ENCODE data around the gene CHRNE.

The CHRNE gene

DNA sequence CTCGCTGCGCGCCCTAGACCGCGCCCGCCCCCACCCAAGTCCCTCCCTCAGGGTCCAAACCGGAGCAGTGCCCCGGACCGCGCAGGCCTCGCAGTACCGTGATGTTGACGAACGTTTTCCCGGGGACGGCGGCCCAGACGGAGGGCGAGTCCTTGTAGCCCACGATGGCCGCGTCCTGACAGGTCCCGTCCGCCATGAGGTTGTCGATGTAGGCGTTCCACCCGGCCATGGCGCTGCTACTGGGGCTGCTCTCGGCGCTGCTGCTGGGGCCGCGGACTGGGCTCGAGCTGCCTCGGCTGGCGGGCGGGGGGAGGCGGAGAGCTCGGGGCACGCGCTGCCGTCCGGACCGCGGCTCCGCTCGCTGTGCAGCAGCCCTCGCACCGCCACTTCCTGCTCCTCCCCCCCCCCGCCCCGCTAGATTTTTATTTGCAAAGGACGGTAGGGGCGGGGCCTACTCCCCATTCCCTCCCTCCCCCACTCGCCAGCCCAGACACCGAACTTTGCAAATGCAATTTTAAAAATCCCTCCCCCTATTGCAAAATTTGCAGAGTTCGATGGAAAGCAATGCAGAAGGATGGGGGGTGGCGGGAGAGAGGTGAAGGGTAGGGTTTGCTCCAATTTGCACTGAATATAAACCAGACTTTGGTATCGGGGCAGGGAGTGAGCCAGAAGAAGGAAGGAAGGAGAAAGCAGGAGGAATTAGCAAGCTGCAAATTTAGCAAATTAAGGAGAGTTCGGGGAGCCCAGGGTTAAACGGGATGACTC, 45.5 kb upstream of the CHRNE start, which contains the start of gene PFN1:
Gene PFN1, minus strand, starts transcription at position 365 of the 765 bp plus-strand sequence. Its CDS starts 136 bp downstream, at position 229.
- TF ChIP-seq, protein P1, sequence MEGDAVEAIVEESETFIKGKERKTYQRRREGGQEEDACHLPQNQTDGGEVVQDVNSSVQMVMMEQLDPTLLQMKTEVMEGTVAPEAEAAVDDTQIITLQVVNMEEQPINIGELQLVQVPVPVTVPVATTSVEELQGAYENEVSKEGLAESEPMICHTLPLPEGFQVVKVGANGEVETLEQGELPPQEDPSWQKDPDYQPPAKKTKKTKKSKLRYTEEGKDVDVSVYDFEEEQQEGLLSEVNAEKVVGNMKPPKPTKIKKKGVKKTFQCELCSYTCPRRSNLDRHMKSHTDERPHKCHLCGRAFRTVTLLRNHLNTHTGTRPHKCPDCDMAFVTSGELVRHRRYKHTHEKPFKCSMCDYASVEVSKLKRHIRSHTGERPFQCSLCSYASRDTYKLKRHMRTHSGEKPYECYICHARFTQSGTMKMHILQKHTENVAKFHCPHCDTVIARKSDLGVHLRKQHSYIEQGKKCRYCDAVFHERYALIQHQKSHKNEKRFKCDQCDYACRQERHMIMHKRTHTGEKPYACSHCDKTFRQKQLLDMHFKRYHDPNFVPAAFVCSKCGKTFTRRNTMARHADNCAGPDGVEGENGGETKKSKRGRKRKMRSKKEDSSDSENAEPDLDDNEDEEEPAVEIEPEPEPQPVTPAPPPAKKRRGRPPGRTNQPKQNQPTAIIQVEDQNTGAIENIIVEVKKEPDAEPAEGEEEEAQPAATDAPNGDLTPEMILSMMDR (IDR thresholded peaks at IDR 0.05; ENCODE audit: insufficient read depth, low read depth, low read length, missing control alignments), result no peak
- peak; percentile 95 for DNase-seq (ENCODE audit: low read depth)
- peak within 1 kb of the TSS; percentile 77 for H3K4me3 ChIP-seq (ENCODE audit: low read length)

DNA sequence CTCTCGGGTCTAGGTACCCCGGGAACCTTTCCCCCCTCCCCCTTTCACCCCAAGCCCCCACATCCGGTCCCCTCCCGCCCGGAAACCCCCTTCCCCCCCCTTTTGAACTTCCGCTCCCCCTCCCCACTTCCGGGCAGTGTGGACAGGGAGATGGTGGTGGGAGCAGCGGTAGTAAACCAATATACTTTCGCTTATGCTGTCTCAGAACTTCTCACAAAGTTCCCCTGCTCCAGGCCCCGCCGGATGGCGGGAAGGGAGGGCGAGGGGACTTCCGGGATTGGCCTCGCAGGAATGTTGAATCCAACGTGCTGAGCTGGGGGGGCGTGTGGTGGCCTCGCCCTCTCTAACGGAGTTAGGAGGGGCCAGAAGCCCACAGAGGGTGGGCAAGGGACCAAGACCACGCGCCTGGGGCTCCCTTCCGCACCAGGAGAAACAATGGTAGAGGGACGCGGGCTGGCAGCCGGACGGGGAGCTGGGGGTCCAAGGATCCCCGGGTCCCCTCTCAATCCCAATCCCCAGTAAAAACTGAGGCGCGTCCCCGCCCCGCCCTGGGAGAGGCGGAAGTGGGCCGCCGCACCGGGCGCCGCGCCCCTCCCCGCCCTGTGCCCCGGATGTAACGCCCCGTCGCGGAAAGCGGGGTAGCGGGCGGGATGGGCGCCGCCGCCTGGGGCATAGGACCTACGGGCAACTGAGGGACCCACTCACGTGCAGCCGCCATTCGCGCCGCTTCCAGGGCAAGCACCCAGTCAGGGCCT, 44.7 kb upstream of the CHRNE start:
- H3K4me3 ChIP-seq (ENCODE audit: low read length), result peak overlapping the region; percentile 77
- TF ChIP-seq, protein P1 (IDR thresholded peaks at IDR 0.05; ENCODE audit: insufficient read depth, low read depth, low read length, missing control alignments), result no peak
- no peak for DNase-seq (ENCODE audit: low read depth)

DNA sequence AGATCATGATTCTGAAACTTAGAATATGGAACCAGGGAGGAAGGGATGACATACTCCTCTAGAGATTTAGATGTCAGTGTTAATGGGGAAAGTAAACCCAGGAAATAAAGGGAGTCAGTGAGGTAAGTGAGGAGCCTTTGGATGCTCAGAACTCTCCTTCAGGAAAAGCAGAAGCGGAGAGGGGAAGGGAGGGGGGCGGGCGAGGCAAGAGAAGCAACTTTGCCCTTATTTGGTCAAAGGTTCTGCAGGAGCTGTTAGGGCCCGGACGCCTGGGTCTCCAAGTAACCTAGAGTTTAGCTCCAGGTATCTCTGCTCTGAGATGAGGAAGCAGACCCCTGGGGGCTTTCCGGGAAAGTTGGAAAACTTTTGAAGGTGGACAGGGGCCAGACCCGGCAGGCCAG, 44.1 kb upstream of the CHRNE start:
- peak overlapping the region; percentile 77 for H3K4me3 ChIP-seq (ENCODE audit: low read length)
- no peak for DNase-seq (ENCODE audit: low read depth)
- TF ChIP-seq, protein P1 (IDR thresholded peaks at IDR 0.05; ENCODE audit: insufficient read depth, low read depth, low read length, missing control alignments), result no peak

DNA sequence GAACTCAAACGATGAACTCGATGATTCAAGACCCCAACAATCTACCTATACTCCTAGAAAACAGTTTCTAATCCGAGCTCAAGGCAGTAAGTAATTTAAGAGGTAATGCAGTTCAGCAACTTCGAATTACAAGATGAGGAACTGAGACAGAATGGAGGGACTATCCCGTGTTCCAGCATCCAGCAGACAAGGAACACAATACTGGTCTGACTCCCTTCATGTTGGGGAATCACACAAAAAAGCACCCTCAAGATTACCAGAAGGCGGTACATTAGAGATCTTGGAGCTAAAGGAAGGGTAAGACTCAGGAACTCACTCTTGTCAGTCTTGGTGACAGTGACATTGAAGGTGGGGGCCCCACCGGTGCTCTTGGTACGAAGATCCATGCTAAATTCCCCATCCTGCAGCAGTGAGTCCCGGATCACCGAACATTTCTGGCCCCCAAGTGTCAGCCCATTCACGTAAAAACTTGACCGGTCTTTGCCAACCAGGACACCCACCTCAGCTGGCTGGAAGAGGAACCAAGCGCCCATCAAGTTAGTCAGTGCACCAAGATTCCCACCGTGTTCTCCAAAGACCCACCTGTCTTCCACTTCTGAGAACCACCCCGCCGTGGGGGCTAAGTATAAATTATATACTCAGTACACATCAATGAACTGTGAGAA, 43.5 kb upstream of the CHRNE start:
- peak overlapping the region; percentile 77 for H3K4me3 ChIP-seq (ENCODE audit: low read length)
- TF ChIP-seq, protein P1 (IDR thresholded peaks at IDR 0.05; ENCODE audit: insufficient read depth, low read depth, low read length, missing control alignments), result no peak
- no peak for DNase-seq (ENCODE audit: low read depth)

DNA sequence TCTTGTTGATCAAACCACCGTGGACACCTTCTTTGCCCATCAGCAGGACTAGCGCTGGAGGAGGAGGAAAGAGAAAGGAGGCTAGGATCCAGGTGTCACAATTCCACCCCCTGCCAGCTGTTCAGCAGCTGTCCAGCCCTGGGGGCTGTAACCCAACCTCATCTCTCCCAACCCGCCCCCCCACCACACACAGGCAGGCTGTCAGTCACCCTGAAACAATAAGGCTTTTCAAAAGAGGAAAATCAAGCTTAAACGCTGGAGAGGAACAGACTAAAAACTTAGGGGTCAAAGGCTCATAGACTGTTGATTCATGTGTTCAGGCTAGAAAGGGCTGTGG, 43.0 kb upstream of the CHRNE start:
- peak overlapping the region; percentile 77 for H3K4me3 ChIP-seq (ENCODE audit: low read length)
- DNase-seq (ENCODE audit: low read depth), result no peak
- TF ChIP-seq, protein P1 (IDR thresholded peaks at IDR 0.05; ENCODE audit: insufficient read depth, low read depth, low read length, missing control alignments), result no peak

DNA sequence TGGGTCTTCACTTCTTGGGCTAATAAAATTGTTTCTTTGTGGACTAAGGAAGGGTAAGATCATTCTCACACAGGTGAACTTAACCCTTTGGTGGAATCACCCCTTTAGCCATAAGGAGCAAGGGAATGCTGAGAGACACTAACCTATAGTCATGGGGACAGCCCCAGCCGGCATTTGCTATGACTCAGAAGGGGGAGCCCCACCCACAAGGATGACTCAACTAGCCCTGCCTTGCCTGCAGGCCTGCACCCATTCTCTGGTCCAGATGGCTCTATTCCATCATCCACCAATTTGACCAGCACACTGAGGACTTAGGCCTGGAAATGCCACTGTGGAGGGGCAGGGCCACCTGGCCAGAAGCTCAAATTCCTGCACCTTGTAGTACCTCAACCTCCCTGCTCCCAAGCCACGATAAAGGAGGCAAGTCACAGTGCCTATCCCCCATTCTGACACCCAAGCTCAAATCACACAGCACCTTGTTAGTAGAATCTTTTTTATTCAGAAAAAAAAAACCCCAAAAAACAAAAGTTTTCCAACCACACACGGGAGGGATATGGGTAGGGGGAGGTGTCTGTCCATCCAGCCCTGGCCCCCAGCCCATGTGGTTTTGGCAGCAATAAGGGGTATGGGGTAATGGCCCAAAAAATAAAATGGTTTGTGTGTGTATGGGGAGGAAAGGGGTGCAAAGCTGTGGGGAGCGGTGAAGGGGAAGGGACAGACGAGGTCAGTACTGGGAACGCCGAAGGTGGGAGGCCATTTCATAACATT, 42.5 kb upstream of the CHRNE start:
- peak overlapping the region; percentile 9 for H3K4me3 ChIP-seq (ENCODE audit: low read length)
- DNase-seq (ENCODE audit: low read depth), result peak; percentile 95
- TF ChIP-seq, protein P1 (IDR thresholded peaks at IDR 0.05; ENCODE audit: insufficient read depth, low read depth, low read length, missing control alignments), result no peak

All from epithelial cell of esophagus (primary cell).